Measurements from ENCODE around the gene CAPS. TPM values are rescaled to one million over a fixed set of nuclear protein-coding genes. Genes with fewer than 3 reads are reported as not detected.

CAPS gene
- total and polyA plus RNA-seq, 12 donors = 7.1 to 146 (median 19.2) TPM

- 54 to 61% (median 57%) methylated on average over 11 to 13 of the region's 13 CpGs for WGBS, 4 donors
- H3K36me3 ChIP-seq (replicated peaks in 1 of 2) = peaks cover 0 to 9% of the 10 kb centered on the region in 2 donors
- H3K9me3 ChIP-seq (replicated peaks in 1 of 3) = no peaks in the 10 kb centered on the region
- peaks cover 21 to 79% of the 10 kb centered on the region in 2 donors for H3K4me1 ChIP-seq (replicated peaks in 1 of 2)
- intact Hi-C loops (cut with DNase I) = no loop called here
- no peaks in the 10 kb centered on the region for H3K27me3 ChIP-seq
- DNase-seq = no peak
- TF ChIP-seq CTCF (IDR thresholded peaks at IDR 0.05) (no peak), POLR2A (IDR thresholded peaks at IDR 0.05) (no peak)
- H3K4me3 ChIP-seq = no peak overlapping the region
- peak overlapping the region in 3 of 5 donors; percentile 25 to 80 (median 56) for H3K27ac ChIP-seq
Measured at GRCh38 chr19:5948752-5949564, 34.9 kb downstream of the CAPS start.

GRCh38 chr19:5949792-5950305, 35.8 kb downstream of the CAPS start:
- TF ChIP-seq CTCF (IDR thresholded peaks at IDR 0.05) (no peak), POLR2A (IDR thresholded peaks at IDR 0.05) (no peak)
- 92 to 97% (median 93%) methylated on average over 9 to 13 of the region's 13 CpGs for WGBS, 4 donors
- intact Hi-C loops (cut with DNase I) = no loop called here
- Histone ChIP-seq H3K4me1 (replicated peaks in 1 of 2) (peaks cover 30 to 88% of the 10 kb centered on the region in 2 donors), H3K4me3 (no peak overlapping the region), H3K36me3 (replicated peaks in 1 of 2) (peaks cover 0 to 9% of the 10 kb centered on the region in 2 donors), H3K27me3 (no peaks in the 10 kb centered on the region), H3K9me3 (replicated peaks in 1 of 3) (no peaks in the 10 kb centered on the region), H3K27ac (peak overlapping the region in 1 of 5 donors; percentile 80)
- no peak for DNase-seq

GRCh38 chr19:5950741-5951140, 36.7 kb downstream of the CAPS start:
- Histone ChIP-seq H3K36me3 (replicated peaks in 1 of 2) (peaks cover 0 to 6% of the 10 kb centered on the region in 2 donors), H3K27ac (peak overlapping the region in 2 of 5 donors; percentile 86 to 87), H3K27me3 (no peaks in the 10 kb centered on the region), H3K4me1 (replicated peaks in 1 of 2) (peaks cover 33 to 97% of the 10 kb centered on the region in 2 donors), H3K4me3 (no peak overlapping the region), H3K9me3 (replicated peaks in 1 of 3) (no peaks in the 10 kb centered on the region)
- TF ChIP-seq CTCF (IDR thresholded peaks at IDR 0.05) (no peak), POLR2A (IDR thresholded peaks at IDR 0.05) (no peak)
- WGBS, 4 donors = 60 to 78% (median 69%) methylated on average over 3 of the region's 3 CpGs
- DNase-seq = no peak
- intact Hi-C loops (cut with DNase I) = no loop called here

- H3K9me3 ChIP-seq (replicated peaks in 1 of 3) = no peaks in the 10 kb centered on the region
- no peak overlapping the region for H3K4me3 ChIP-seq
- intact Hi-C loops (cut with DNase I) = no loop called here
- DNase-seq = peak in 1 of 7 donors; percentile 41
- peak overlapping the region in 2 of 5 donors; percentile 86 to 87 for H3K27ac ChIP-seq
- H3K27me3 ChIP-seq = no peaks in the 10 kb centered on the region
- 55 to 64% (median 61%) methylated on average over 18 to 19 of the region's 19 CpGs for WGBS, 4 donors
- TF ChIP-seq CTCF (IDR thresholded peaks at IDR 0.05) (no peak), POLR2A (IDR thresholded peaks at IDR 0.05) (no peak)
- H3K4me1 ChIP-seq (replicated peaks in 1 of 2) = peaks cover 33 to 99% of the 10 kb centered on the region in 2 donors
- peaks cover 0 to 6% of the 10 kb centered on the region in 2 donors for H3K36me3 ChIP-seq (replicated peaks in 1 of 2)
Measured at GRCh38 chr19:5951338-5951861, 37.3 kb downstream of the CAPS start.
